NCI-H128 (cell line): ENCODE measurements around the gene OR2A42.
"Not testable (repeated sequence)": the region's sequence is repeated elsewhere in the genome, so short reads cannot be mapped to it uniquely, and the experiment has no call there.

Source experiments
- DNase-seq: peaks from one replicate; lab custom pipeline; 2025; ENCODE audit not compliant: unreplicated experiment; lab: John Stamatoyannopoulos, UW

Gene OR2A42

DNA sequence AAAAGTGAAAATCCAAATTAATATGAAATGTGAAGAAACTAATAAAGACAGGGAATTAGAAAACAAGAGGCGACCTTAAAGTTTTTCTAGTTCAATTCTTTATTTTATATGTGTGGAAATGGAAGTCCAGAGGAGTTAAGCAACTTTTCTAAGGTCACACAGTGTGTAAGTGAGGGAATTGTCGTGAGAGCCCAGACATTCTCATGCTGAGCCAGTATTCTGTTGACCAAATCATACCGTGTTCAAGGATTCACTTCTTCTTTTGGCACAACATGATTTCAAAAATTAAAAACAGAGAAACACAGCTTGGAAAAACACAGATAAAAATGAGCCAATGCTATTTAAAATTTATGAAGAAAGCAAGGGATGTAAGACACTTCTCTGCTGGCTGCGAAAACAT lies 12.5 kb downstream of the OR2A42 start:
- DNase-seq, result not testable (repeated sequence)

- DNase-seq, result not testable (repeated sequence)
Measured at GRCh38 chr7:144223675-144224074, 15.7 kb downstream of the OR2A42 start.

DNA sequence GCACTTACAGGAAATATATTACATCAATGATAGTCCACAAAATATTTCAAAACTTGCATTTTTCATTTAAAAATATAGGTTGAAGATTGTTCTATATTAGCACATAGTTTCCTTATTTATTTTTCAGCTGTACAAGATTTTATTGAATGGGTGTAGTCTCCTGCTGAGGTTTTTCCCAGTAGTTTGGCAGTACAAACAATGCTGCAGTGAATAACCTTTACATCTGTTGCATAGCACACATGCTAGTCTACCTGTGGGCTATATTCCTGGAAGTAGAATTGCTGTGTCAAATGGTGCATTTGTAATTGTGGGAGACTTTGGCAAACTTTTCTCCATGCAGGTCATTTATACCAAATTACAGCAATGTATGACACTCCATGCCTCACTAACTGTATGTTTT lies 18.9 kb downstream of the OR2A42 start:
- not testable (repeated sequence) for DNase-seq

DNA sequence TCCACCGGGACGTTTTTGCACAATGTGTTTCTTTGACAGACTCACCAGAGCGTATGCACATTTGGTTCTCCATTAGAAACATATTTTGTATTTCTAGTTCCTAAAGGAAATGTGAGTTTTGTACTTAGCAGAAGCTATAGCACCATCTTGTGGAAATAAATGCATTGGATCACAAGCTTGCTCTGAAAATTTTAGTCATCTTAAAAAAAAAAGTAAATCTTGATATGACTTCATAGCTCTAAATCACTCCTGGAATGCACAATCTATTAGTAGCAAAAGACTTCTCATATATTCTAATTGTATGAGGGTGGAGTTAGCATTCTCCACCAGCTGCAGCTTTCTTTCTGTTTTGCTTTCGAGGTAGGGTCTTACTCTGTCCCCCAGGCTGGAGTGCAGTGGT lies 20.3 kb downstream of the OR2A42 start:
- not testable (repeated sequence) for DNase-seq

DNA sequence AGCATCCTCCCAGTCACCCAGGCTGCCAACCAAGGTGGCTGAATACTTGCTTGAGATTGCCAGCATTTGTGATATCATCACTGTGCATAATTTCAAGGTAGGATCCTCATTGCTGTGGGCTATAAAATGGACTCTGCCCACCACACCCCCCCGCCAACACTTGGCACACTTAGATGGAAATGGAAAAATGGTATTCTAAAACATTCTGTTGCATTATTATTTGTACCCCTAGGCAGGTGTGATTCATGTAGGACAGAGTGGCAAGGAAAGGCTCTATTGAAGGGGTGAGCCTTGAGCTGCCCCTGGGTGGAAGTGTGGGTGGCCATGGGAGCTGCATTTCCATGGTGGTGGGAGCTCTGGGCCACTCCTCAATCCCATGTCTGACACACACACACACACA lies 20.8 kb downstream of the OR2A42 start:
- not testable (repeated sequence) for DNase-seq

DNA sequence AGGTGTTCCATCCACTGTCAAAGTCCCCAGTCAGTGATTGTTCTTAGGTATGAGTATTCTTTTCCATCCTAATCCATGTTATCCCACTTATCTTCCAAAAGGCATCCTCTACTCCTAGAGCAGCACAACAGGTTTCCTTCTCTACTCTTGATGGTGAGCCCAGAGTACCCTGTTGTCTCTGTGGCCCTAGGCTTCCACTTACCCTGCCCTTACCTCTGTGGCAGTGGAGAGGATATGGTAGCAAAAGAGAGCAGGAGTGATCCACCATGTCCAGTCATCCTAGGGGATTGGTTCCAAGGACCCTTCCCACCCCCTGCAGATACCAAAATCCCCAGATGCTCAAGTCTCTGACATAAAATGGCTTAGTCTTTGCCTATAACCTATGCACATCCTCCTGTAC lies 22.2 kb downstream of the OR2A42 start:
- DNase-seq, result not testable (repeated sequence)

- DNase-seq, result not testable (repeated sequence)
Measured at GRCh38 chr7:144205306-144205705, 34.1 kb downstream of the OR2A42 start.

GRCh38 chr7:144203086-144203485 lies 36.3 kb downstream of the OR2A42 start:
- DNase-seq, result not testable (repeated sequence)

DNA sequence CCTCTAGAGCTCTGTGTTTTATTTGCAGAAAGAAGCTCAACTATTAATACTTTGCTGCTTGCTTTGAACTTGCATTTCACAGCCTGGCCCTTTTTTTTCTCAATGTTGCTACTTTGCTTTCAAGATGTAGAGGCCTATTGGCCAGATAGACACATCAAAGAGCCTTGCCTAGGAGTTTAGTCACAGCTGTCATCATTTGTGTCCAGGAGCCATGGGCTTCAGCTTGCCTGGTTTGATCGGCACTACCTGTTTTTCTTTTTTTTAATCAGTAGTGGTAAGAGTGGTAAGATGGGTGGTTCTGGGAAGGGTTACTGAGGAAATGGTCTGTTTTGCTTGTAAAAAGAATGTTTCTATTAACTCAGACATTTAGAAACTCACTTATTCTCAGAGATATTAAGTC lies 37.4 kb downstream of the OR2A42 start:
- DNase-seq, result not testable (repeated sequence)

GRCh38 chr7:144198934-144199333 lies 40.5 kb downstream of the OR2A42 start:
- not testable (repeated sequence) for DNase-seq

GRCh38 chr7:144195212-144195872 lies 44.1 kb downstream of the OR2A42 start, which contains the start of gene ARHGEF35:
Gene ARHGEF35 (minus strand): TSS chr7:144195833. CDS start chr7:144188383, 7,450 bp downstream.
- DNase-seq, result not testable (repeated sequence)

- DNase-seq, result not testable (repeated sequence)
Measured at GRCh38 chr7:144194453-144194852, 45.0 kb downstream of the OR2A42 start.

- not testable (repeated sequence) for DNase-seq
Measured at GRCh38 chr7:144193782-144194181, 45.6 kb downstream of the OR2A42 start.

DNA sequence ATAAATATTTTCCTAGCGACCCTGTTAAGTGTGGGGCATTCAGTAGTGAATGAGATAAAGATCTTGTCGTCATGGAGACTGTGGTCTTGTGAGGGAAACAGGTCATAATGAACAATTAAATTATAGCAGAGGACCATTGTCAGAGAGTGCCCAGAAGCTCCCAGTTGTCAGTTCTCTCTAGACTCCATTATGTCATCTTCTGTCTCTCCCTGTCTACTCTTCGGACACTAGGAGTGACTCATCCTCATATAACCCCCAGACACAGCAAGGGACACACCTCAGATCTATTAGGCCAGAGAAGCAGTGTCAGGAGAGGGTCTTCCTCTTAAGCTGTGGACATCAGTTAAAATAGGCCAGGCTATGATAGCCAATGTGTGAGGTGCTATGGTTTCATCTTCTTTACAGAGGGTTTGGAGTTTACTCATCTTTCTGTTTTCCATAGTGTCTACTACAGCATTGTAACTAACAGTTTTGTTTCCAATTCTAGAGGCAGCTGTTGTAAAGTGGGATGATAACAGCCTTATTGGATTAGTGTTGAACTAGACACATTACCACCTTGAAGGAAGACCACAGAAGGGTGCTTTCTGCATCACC lies 50.7 kb downstream of the OR2A42 start:
- not testable (repeated sequence) for DNase-seq

- not testable (repeated sequence) for DNase-seq
Measured at GRCh38 chr7:144187848-144188247, 51.6 kb downstream of the OR2A42 start.

DNA sequence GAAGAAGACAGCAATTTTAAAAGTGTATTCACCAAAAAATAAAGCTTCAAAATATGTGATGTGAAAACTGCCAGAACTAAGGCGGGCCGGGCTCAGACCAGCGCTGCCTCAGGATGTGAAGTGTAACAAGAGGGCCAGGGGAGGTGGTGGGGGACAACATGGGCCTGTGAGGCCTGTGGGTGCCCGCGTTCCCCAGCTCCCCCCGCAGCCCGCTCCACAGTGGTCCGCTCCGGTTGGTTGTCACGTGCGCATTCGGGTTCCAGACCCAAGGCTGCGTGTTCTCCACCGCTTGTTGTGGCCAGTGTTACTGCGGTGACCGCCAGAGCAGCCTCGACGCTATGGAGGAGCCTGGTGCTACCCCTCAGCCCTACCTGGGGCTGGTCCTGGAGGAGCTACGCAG lies 56.2 kb downstream of the OR2A42 start, which contains the start of gene CTAGE4:
TSS of gene CTAGE4 (plus strand) at position 301 of the 400 bp plus-strand sequence. CDS start at position 339, 38 bp downstream.
- DNase-seq, result not testable (repeated sequence)

- DNase-seq, result not testable (repeated sequence)
Measured at GRCh38 chr7:144179165-144179479, 60.3 kb downstream of the OR2A42 start.

DNA sequence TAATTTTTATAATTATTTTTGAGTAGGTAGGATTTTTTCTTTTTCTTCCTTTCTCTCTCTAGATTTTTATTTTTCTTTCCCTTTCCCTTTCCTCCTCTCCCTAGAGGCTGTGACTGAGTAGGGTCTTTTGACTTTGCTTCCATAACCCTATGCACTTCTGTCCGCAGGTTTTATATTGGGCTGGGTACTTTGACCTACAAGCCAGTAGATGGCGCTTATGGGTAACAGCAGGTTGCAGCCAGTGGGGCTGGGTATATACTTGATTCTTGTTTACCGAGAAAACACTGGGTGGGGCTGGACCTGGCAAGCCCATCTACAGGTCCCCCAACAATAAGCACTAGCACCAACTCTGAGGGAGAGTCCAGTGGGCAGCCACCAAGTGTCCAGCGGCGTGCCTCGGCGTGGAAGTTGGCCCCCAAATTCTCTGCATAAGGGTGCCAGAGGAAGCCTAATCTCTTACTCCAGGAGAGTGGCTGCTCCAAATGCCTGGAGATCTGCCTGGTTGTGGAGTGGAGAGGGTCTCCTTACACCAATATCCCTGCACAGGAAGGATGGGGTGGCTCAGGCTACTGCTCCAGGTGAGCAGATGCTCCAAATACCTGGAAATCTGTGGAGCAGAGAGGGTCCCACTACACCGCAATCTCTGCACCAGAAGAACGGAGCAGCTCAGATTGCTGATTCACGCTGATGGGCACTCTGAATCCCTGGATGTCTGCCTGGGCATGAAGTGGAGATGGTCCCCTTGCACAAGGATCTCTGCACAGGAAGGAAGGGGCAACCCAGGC lies 60.8 kb downstream of the OR2A42 start:
- DNase-seq, result not testable (repeated sequence)
